OCI-LY1 (cell line): ENCODE measurements around the gene ACKR2.

Experiments used
- EZH2 ChIP-seq: fragments of 200-600 bp; sonication (generic), shearing (Covaris generic); IDR thresholded peaks from 2 replicates; pipeline ENCODE4 v1.8.0; 2017; ENCODE audit warnings: borderline replicate concordance, mixed run types, mild to moderate bottlenecking, antibody characterized with exemption, low read length, moderate library complexity, mixed read lengths
- TF ChIP-seq, protein P1 (sequence below): fragments of 200-600 bp; sonication (generic), shearing (Covaris generic); IDR thresholded peaks from 2 replicates; pipeline ENCODE4 v1.5.1; 2017; ENCODE audit warnings: mild to moderate bottlenecking, antibody characterized with exemption, low read length, moderate library complexity, mixed read lengths

DNA sequence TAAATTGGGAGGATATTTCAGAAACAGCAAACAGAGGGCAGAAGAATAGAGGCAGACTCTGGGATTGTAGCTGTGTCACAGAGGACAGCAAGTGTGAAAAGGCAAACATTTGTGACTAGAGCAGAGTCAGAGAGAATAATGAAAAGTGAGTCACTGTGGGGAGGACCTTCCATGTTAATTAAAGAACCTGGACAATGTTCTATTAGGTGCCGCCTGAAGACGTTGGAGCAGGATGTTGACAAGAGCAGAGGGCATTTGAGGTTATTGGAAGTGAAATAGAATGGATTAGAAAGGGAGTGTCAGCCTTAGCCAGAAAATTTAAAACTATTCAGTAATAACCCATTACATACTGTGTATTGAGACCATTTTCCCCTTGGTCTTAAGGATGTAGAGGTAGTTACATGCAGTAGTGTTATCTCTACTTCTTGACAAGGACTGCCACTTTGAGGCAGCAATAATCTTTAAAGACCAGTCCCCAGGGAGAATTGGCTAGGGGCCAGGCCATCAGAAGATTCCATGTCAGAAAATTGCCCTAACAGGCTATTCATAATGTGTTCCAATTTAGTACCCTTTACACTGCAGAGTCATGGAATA, 5.8 kb downstream of the ACKR2 start:
- TF ChIP-seq, protein P1, sequence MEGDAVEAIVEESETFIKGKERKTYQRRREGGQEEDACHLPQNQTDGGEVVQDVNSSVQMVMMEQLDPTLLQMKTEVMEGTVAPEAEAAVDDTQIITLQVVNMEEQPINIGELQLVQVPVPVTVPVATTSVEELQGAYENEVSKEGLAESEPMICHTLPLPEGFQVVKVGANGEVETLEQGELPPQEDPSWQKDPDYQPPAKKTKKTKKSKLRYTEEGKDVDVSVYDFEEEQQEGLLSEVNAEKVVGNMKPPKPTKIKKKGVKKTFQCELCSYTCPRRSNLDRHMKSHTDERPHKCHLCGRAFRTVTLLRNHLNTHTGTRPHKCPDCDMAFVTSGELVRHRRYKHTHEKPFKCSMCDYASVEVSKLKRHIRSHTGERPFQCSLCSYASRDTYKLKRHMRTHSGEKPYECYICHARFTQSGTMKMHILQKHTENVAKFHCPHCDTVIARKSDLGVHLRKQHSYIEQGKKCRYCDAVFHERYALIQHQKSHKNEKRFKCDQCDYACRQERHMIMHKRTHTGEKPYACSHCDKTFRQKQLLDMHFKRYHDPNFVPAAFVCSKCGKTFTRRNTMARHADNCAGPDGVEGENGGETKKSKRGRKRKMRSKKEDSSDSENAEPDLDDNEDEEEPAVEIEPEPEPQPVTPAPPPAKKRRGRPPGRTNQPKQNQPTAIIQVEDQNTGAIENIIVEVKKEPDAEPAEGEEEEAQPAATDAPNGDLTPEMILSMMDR = no peak
- no peak for TF ChIP-seq EZH2
